ENCODE results near the gene RND1.

GRCh38 chr12:48813465-48814261 is 52.0 kb downstream of the RND1 start:
- no peak for TF ChIP-seq FOXM1 (IDR thresholded peaks at IDR 0.05; ENCODE audit: borderline replicate concordance, low read depth)
- no peak for TF ChIP-seq EP300 (IDR thresholded peaks at IDR 0.05; ENCODE audit: borderline replicate concordance)

All from Ishikawa (cell line).